Hair follicular keratinocyte (primary cell): ENCODE data around the gene P2RY2. TPM values are rescaled to one million over a fixed set of nuclear protein-coding genes. Genes with fewer than 3 reads are reported as not detected.

ENCODE experiments used
- total RNA-seq: library from RNA; depleted of rRNA; stranded (reverse); fragments of >200 nt; gene quantifications from 2 replicates; pipeline ENCODE4 v1.2.3, GENCODE V29; 2015

The P2RY2 gene
- total RNA-seq: 7.2 and 13.2 TPM in 2 replicates

GRCh38 chr11:73218106-73218829 lies at the start of gene P2RY2:
TSS of gene P2RY2 (plus strand) at chr11:73218281. CDS start at chr11:73234160, 15,879 bp downstream.

GRCh38 chr11:73271936-73272679 lies 54.0 kb downstream of the P2RY2 start, which contains the start of gene P2RY6:
TSS of gene P2RY6 (plus strand) at chr11:73272338. CDS start at chr11:73296519, 24,181 bp downstream.

Other genes starting within 250 kb of the P2RY2 start
- gene FCHSD2, start 76.0 kb upstream of the P2RY2 start, total RNA-seq: 4.9 and 7.8 TPM in 2 replicates
- gene P2RY6, start 54.1 kb downstream of the P2RY2 start, total RNA-seq: 0.31 TPM in 1 of 2 replicates, not detected in the other
- gene ARHGEF17, start 90.0 kb downstream of the P2RY2 start, total RNA-seq: 7.0 and 8.4 TPM in 2 replicates
- gene RELT, start 158.1 kb downstream of the P2RY2 start, total RNA-seq: 9.0 and 10.5 TPM in 2 replicates